DND-41 (cell line): ENCODE results near the gene RGS7.

Source experiments
- ATAC-seq: fragments of 200-7000 bp; cut with Tn5 transposase; 3 replicates; pipeline ENCODE4 v1.9.1; 2021; ENCODE audit warnings: low read depth; ENCODE audit not compliant: insufficient read depth
- DNase-seq: peaks from one replicate; pipeline ENCODE4 v3.0.0-alpha.2; 2020
- H2AFZ ChIP-seq: 2 replicates; pipeline ENCODE4 v1.6.0; 2012; ENCODE audit warnings: low read depth, low read length
- H3K27ac ChIP-seq: 2 replicates; pipeline ENCODE4 v1.5.1; 2012; ENCODE audit warnings: low read length, inconsistent platforms
- H3K27me3 ChIP-seq: fragments of 200-600 bp; sonication (generic); 2 replicates; pipeline ENCODE4 v1.6.0; 2012; ENCODE audit warnings: low read length, mild to moderate bottlenecking, inconsistent platforms; ENCODE audit not compliant: insufficient read depth, poor library complexity
- H3K36me3 ChIP-seq: 2 replicates; pipeline ENCODE4 v1.5.1; 2012; ENCODE audit warnings: low read length, inconsistent platforms; ENCODE audit not compliant: insufficient read depth
- H3K4me1 ChIP-seq: 2 replicates; pipeline ENCODE4 v1.5.1; 2012; ENCODE audit warnings: mild to moderate bottlenecking, low read length; ENCODE audit not compliant: insufficient read depth
- H3K4me2 ChIP-seq: 2 replicates; pipeline ENCODE4 v1.6.0; 2012; ENCODE audit warnings: mild to moderate bottlenecking, moderate library complexity, low read length, inconsistent platforms; ENCODE audit not compliant: insufficient read depth
- H3K4me3 ChIP-seq, 2 experiments: fragments of 200-600 bp in 1 of 2; shearing (Covaris generic) in 1 of 2; 2 replicates each; pipeline ENCODE4 v1.5.1; 2012 to 2016; ENCODE audit warnings: inconsistent platforms in 2 of 2, low read length in 2 of 2, mild to moderate bottlenecking in 2 of 2, low read depth in 1 of 2, moderate library complexity in 1 of 2
- H3K79me2 ChIP-seq: 2 replicates; pipeline ENCODE4 v1.6.0; 2012; ENCODE audit warnings: low read length, inconsistent platforms; ENCODE audit not compliant: insufficient read depth
- H3K9ac ChIP-seq: 2 replicates; pipeline ENCODE4 v1.6.0; 2012; ENCODE audit warnings: low read depth, mild to moderate bottlenecking, inconsistent platforms, low read length, moderate library complexity
- H3K9me3 ChIP-seq: 2 replicates; pipeline ENCODE4 v1.5.1; 2012; ENCODE audit warnings: low read length, moderate library complexity, mild to moderate bottlenecking, inconsistent platforms; ENCODE audit not compliant: insufficient read depth, severe bottlenecking
- H4K20me1 ChIP-seq: 2 replicates; pipeline ENCODE4 v1.6.0; 2012; ENCODE audit warnings: low read length; ENCODE audit not compliant: insufficient read depth
- EZH2 ChIP-seq: IDR thresholded peaks from 3 replicates; pipeline ENCODE4 v1.6.1; 2012; ENCODE audit warnings: borderline replicate concordance, low read depth, mild to moderate bottlenecking, moderate library complexity, low read length, inconsistent platforms; ENCODE audit not compliant: severe bottlenecking
- TF ChIP-seq, protein P1 (sequence below): IDR thresholded peaks from 2 replicates; pipeline ENCODE4 v1.5.1; 2012; ENCODE audit warnings: borderline replicate concordance, low read length, moderate library complexity, mild to moderate bottlenecking; ENCODE audit not compliant: poor library complexity, severe bottlenecking; ENCODE audit errors: extremely low read depth

RGS7 gene

DNA sequence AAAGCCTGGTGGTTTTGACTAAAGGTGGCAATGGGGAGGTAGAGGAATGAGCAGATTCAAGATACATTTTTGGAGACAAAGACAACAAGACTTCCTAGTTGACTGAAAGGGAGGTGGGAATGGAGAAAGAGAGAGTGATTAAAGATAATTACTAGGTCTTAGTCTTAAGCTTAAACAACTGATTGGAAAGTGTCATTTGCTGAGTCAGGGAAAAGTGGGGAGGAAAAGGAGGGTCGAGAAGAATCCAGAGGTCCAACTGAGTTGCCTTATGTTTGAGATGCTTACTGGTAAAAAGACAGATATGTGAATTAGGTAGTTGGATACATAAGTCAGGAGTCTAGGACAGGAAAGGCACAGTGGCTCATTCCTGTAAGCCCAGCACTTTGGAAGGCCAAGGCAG lies 179.3 kb downstream of the RGS7 start:
- H3K27me3 ChIP-seq, result no peaks in the 10 kb centered on the region
- ATAC-seq (no peak), DNase-seq (no peak)
- no peaks in the 10 kb centered on the region for H3K36me3 ChIP-seq
- H3K9me3 ChIP-seq, result no peaks in the 10 kb centered on the region
- H3K9ac ChIP-seq, result no peak overlapping the region
- H3K27ac ChIP-seq, result no peak overlapping the region
- H3K4me1 ChIP-seq, result no peaks in the 10 kb centered on the region
- no peak overlapping the region for H3K4me2 ChIP-seq
- no peak overlapping the region for H2AFZ ChIP-seq
- no peak overlapping the region for H3K4me3 ChIP-seq
- H3K79me2 ChIP-seq, result no peaks in the 10 kb centered on the region
- no peak for TF ChIP-seq EZH2
- no peaks in the 10 kb centered on the region for H4K20me1 ChIP-seq

DNA sequence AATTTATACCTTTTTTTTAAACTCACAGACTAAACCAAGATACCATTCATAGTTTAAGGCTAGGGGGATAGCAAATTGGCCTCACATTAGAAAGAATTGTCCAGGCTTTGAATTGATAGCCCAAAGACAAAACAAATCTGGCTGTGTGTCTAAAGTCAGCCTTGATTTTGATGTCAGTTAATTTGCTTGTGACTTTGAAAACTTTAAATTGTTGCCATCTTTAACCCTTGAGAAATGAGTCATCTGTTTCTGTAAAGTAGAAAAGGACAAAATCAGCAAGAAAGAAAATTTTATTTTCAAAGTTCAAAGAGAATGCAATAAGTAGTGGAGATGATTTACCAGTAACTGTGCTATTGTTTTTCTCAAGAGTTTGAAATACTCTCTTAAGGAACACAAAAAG lies 184.5 kb downstream of the RGS7 start:
- no peaks in the 10 kb centered on the region for H3K79me2 ChIP-seq
- H3K9ac ChIP-seq, result no peak overlapping the region
- H3K4me2 ChIP-seq, result no peak overlapping the region
- H3K4me1 ChIP-seq, result no peaks in the 10 kb centered on the region
- H3K36me3 ChIP-seq, result no peaks in the 10 kb centered on the region
- TF ChIP-seq EZH2, result no peak
- TF ChIP-seq, protein P1, sequence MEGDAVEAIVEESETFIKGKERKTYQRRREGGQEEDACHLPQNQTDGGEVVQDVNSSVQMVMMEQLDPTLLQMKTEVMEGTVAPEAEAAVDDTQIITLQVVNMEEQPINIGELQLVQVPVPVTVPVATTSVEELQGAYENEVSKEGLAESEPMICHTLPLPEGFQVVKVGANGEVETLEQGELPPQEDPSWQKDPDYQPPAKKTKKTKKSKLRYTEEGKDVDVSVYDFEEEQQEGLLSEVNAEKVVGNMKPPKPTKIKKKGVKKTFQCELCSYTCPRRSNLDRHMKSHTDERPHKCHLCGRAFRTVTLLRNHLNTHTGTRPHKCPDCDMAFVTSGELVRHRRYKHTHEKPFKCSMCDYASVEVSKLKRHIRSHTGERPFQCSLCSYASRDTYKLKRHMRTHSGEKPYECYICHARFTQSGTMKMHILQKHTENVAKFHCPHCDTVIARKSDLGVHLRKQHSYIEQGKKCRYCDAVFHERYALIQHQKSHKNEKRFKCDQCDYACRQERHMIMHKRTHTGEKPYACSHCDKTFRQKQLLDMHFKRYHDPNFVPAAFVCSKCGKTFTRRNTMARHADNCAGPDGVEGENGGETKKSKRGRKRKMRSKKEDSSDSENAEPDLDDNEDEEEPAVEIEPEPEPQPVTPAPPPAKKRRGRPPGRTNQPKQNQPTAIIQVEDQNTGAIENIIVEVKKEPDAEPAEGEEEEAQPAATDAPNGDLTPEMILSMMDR, result no peak
- no peaks in the 10 kb centered on the region for H3K27me3 ChIP-seq
- no peak overlapping the region for H3K27ac ChIP-seq
- H4K20me1 ChIP-seq, result no peaks in the 10 kb centered on the region
- H2AFZ ChIP-seq, result no peak overlapping the region
- DNase-seq (no peak), ATAC-seq (no peak)
- H3K4me3 ChIP-seq, result no peak overlapping the region
- no peaks in the 10 kb centered on the region for H3K9me3 ChIP-seq

DNA sequence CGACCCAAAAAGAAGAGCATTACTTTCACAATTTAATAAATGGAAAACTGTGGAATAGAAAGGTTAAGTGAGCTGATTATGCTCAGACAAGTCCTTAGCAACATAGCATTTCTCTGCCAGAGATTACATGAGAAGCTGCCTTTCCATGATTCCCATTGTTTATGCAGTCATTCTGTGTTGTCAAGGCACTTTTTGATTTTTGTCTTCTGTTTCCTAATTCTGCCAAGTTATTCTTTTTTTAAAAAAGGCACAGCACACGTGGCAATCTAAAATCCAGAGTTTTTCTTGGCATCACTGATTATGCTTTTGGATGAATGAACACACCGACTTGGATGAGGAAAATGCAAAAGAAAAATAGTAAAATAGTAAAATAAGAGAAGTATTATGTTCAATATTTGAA lies 185.0 kb downstream of the RGS7 start:
- Histone ChIP-seq H3K4me2 (no peak overlapping the region), H3K36me3 (no peaks in the 10 kb centered on the region), H3K4me3 (no peak overlapping the region), H3K27ac (no peak overlapping the region), H2AFZ (no peak overlapping the region), H3K4me1 (no peaks in the 10 kb centered on the region), H3K79me2 (no peaks in the 10 kb centered on the region), H3K9ac (no peak overlapping the region), H3K9me3 (no peaks in the 10 kb centered on the region), H4K20me1 (no peaks in the 10 kb centered on the region), H3K27me3 (no peaks in the 10 kb centered on the region)
- no peak for TF ChIP-seq EZH2
- TF ChIP-seq, protein P1, result no peak
- ATAC-seq (no peak), DNase-seq (no peak)

DNA sequence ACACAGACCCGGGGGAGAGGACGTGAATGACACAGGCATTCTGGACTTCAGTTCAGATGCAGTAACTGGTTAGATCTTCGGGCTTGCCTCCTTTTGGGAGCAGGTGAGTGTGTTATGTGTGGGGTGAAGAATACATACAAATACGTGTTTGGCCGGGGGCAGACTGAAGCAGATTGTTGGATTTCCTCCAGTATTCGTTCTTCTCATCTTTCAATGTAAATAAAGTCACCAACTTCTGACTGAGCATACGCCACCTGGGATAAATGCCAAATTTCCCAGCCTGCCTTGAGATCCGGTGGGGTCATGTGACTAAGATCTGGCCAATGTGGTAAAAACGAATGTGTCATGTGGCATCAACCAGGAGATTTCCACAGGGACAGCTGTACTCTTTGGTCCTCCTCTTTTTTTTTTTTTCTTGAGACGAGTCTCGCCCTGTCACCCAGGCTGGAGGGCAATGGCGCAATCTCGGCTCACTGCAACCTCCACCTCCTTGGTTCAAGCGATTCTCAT lies 189.8 kb downstream of the RGS7 start:
- H3K4me1 ChIP-seq, result no peaks in the 10 kb centered on the region
- no peaks in the 10 kb centered on the region for H3K36me3 ChIP-seq
- no peaks in the 10 kb centered on the region for H3K27me3 ChIP-seq
- no peaks in the 10 kb centered on the region for H4K20me1 ChIP-seq
- H3K4me2 ChIP-seq, result no peak overlapping the region
- no peaks in the 10 kb centered on the region for H3K79me2 ChIP-seq
- no peak overlapping the region for H2AFZ ChIP-seq
- DNase-seq, result no peak
- no peak for TF ChIP-seq EZH2
- TF ChIP-seq, protein P1, result no peak
- H3K9me3 ChIP-seq, result no peaks in the 10 kb centered on the region
- H3K27ac ChIP-seq, result no peak overlapping the region
- H3K4me3 ChIP-seq, result no peak overlapping the region
- H3K9ac ChIP-seq, result no peak overlapping the region
- ATAC-seq, result no peak
